NCI-H69 (cell line): Measurements from ENCODE around the gene ITPK1.

Experiments
- DNase-seq: peaks from one replicate; lab custom pipeline; 2025; lab: John Stamatoyannopoulos, UW

ITPK1 gene

DNA sequence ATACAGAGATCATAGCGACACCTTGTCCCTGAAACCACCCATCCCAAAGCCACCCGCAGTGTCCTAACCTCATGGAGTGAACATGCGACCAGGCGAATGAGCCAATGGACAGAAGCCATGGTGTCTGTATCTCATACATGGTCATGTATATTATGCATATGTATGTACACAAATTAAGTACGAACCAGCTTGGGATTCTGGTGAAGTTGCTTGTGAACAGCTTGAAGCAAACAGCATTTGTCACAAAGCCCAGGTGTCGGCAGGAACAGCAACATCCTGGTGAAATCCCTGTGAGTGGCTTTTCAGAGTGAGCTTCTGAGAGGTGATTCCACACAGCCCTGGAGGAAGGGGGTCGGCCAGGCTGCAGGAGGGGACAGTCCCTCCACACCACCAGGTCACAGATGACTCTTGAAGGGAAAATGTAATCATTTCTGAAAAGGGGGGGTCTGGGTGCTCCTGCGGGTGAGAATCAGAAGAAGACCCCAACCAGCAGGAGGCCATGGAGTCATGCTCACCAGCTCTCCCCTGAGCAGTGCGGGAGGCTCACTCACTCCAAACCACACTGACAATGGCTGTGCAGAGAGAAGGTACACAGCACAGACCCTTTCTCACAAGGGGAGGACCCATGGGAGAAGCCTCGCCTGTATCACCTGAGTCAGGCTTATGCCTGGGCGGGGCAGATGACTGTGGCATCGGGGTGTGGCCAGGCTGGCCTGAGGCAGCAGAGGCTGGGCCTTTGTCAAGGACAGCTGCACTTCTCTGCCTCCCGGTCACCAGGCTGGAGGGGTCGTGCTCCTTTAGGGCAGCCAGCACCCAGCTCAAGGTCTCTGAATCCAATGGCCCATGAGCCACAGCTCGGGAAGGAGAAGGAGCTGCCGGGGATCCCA is 178.4 kb downstream of the ITPK1 start:
- DNase-seq, result peak; percentile 82

DNA sequence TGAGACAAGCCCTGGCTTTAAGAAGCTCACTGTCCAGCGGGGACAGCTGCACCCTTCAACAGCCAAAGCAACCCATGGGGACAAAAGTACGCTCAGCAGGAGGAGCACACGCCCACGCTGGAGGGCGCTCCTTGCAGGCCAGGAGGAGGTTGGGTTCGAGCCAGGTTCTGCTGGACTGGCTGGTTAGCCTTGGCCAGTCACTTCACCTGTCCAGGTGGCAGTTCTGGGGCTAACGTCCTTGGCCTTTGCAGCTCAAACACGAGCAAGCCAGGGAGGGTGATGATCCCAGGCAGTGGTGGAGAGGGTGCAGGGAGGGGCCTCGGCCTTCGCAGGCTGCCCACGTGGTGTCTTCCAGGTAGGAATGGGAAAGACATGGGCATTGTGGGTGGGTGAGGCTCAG is 179.6 kb downstream of the ITPK1 start:
- DNase-seq, result no peak

DNA sequence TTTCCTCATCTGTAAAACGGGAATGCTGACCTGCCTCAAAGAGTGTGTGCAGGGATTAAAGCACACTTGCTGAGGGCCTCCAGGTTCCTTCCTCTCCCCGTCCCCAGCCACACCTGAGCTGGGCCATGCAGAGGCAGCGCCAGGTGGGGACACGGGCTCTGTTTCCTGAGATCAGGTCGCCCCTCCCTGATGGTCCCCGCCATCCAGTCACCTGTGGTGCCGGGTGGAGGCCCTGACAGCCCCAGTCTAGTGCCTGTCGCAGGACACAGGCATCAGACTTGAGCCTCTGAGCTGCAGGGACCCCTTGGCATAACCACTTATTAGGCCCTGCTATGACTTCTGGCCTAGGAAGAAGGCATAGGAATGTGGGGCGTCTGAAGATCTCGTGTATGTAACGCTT is 180.3 kb downstream of the ITPK1 start:
- no peak for DNase-seq

DNA sequence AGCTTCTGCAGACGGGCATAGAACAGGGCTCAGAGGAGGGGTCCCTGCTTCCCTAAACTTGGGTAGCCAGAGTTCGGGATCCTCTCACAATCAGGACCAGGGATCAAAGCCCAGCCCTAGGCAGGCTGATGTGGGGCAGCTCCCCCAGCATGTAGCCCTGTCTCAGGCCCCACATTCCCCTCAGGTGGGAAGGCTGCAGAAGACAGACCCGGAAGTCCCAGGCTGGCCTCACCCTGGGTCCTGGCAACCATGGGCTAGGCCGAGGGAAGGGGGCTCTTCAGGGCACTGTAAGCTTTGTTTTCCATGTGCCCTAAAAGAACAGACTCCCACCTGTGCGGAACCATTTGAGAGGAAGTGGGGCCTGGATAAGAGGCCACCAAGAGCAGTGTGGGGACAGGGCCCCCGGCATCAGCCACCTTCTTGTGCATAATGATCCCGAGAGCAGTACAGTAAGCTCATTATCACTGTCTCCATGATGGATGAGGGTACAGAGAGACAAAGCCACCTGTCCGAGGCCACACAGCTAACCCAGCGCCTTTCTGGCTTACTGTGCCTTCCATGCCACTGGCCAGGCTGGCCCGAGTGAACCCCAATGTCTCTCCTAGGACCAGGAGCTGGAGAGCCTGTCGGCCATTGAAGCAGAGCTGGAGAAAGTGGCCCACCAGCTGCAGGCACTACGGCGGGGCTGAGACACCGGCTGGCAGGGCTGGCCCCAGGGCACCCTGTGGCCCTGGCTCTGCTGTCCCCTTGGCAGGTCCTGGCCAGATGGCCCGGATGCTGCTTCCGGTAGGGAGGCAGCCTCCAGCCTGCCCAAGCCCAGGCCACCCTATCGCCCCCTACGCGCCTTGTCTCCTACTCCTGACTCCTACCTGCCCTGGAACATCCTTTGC is 181.3 kb downstream of the ITPK1 start:
- DNase-seq, result no peak

DNA sequence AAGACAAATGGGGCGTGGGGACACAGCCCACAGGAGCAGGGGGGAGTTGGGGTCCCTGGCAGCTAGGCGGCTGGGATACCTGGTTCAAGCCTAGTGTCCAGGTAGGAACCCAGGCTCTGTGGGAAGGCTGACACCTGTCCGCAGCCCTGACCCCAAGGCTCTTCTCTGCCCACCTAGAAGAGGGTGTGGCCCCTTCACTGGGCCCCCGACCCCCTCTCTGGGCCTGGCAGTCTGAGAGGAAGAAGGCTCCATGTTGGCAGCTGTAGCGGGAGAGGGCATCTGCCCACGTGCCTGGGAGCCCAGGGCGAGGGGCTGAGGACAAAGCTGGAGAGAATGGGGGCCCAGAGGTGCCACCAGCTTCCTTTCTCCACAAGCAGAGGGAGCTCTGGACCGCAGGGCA is 182.2 kb downstream of the ITPK1 start:
- no peak for DNase-seq

DNA sequence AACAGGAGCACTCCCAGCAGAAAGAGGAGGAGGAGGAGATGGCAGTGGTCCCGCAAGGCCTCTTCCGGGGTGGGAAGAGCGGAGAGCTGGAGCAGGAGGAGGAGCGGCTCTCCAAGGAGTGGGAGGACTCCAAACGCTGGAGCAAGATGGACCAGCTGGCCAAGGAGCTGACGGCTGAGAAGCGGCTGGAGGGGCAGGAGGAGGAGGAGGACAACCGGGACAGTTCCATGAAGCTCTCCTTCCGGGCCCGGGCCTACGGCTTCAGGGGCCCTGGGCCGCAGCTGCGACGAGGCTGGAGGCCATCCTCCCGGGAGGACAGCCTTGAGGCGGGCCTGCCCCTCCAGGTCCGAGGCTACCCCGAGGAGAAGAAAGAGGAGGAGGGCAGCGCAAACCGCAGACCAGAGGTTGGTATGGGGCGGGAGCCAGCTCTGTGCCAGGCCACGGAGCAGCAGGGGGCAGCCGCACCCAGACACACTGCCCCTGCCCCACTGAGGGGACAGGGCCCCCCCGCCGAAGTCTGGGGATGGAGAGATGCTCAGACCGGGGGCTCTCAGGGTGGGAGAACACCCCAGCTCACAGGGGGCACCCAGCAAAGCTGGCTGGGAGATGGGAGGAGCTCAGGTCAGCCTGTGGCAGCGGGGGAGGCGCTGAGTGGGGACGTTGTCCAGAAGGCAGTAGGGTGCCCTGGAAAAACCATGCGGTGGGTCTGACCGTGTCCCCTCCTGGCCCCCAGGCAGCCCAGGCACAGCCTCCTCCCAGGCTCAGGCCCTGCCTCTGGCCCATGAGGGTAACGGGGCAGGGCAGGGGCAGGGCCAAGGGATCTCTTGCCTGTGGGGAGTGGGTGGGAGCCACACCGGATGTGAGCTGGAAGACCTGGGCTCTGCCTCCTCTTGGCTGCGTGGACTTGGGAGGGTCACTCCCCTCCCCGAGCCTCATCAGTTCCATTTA is 183.0 kb downstream of the ITPK1 start:
- no peak for DNase-seq

DNA sequence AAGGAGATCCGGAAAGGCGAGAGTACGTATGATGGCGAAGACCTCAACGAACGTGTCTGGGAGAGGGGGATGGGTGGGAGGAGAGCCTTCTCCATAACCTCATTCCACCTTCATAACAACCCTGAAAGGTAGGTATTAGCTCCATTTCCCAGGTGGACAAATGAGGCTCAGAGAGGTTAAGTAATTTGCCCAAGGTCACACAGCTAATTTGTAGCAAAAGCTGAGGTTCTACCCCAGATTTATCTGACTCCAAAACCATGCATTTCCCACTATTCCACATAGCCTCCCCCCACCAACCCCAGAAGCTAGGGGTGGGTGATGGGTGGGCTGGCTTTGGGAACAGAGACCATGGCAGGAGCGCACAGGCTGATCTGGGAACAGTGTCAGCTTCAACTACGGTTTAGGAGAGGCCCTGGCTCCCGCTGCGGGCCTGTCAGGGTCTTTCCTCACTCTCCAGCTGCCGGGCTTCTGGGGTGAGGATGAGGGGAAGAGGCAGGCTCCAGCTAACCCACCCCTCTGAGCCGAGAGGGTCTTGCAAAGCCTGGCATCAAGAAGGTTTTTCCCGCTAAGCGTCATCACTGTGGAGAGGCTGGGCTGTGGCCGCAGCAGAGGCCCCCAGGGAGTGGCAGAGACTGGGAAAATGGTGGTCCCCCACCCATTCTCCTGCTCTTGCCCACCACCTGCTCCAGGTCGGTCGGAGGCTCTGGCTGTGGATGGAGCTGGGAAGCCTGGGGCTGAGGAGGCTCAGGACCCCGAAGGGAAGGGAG is 183.9 kb downstream of the ITPK1 start:
- DNase-seq, result no peak

DNA sequence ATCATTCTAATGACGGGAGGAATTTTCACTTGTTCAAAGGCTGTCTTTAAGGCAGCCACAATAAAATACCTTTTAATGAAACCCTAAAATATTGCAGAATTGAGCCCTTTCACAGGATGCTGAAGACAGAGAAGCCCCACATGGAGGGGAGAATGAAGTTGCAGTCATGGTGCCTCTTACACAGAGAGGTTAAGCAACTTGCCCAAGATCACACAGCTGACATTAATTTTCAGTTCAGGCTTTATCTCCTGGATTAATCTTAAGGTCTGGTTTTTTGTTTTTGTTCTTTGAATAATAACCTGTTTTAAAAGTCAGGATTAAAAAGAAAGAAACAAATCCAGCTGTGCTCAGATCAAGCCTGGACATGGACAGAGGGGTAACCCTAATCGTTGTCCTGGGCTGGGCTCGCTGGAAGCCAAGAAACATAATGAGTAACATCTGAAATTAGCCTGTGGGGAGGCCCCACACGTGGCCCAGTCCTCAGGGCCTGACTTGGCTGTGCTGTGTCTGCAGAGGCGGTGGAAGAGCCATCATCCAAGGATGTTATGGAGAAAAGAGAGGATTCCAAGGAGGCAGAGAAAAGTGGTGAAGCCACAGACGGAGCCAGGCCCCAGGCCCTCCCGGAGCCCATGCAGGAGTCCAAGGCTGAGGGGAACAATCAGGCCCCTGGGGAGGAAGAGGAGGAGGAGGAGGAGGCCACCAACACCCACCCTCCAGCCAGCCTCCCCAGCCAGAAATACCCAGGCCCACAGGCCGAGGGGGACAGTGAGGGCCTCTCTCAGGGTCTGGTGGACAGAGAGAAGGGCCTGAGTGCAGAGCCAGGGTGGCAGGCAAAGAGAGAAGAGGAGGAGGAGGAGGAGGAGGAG is 184.8 kb downstream of the ITPK1 start:
- no peak for DNase-seq

DNA sequence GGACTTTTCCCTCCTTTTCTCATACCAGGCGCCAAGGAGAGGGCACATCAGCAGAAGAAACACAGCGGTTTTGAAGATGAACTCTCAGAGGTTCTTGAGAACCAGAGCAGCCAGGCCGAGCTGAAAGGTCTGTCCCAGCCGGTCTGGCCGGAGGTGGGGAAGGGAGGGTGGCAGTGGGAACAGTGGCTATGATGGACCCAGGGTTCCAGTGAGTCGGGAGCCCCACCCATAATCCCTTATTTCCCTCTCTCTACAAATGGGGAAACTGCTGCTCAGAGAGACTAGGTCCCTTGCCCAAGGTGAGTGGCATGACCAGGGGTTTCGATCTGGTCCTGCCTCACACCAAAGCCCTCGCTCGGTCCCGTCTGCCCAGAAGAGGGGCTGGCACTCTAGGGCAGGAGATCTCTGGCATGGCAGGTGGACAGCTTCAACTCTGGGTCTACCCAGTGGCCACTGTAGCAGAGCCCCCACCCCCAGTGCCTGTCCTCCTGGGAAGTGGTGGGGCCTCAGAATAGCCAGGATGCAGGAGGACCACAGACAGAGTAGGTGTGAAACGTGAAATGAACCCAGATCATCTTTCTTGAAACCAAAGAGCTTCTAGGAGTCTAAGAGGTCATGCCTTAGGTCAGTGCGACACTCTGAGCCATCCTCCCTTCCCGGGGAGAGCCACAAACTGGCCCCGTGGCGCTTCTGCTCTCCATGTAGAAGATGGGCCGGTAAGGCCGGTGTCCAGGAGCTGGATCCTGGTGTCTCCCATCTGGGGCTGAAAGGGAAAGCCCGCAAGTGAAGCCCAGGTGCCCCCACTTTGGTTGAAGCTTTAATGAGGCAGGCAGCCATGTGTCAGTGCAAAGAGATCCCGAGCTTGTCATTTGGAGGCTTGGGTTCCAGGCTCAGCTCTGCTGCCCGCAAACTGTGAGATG is 185.8 kb downstream of the ITPK1 start:
- no peak for DNase-seq

DNA sequence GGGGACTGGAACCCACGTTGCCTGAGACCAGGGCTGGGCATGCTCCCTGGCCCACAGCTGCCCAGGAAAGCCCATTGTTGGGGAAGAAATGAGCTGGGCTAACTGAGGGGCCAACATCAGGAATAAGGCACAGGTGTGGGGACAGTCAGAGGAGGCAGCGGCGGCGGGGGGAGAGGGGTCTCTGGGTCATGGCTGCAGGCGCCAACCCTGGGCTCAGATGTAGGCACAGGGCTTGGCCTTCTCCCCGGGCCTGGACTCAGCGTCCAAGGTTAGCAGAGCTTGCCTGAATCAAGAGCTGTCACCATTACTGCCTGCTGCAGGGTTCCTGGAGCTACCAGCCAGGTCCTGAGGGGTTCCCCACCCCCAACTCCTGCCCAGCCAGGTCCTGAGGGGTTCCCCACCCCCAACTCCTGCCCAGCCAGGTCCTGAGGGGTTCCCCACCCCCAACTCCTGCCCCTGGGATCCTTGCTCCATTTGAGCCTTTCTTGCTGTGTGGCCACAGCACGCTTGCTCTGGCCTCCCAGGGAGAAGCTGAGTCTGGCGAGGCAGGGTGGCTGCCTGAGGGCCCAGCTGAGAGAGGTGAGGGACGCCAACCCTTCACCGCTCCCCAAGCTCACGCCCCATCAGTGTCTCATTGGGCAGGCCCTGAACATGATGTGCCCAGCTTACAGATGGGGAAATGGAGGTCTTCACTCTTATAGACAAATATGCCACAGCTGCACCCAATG is 186.6 kb downstream of the ITPK1 start:
- no peak for DNase-seq

DNA sequence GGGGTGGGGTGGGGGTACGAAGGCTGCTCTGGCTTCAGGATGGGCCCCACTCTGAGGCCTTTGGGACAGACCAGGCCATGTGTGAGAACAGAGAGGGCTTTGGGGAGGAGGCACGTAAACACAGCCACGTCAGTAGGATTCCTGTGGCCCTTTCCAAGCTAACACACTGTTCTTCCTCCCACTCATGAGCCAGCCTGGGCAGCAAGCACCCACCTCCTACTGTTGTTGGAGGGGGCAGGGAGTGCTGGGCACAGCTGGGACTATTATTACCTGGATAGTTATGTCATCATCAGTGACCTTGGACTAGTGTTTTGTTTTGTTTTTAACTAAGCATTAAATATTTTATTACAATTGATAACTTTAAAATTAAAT is 187.5 kb downstream of the ITPK1 start:
- no peak for DNase-seq

DNA sequence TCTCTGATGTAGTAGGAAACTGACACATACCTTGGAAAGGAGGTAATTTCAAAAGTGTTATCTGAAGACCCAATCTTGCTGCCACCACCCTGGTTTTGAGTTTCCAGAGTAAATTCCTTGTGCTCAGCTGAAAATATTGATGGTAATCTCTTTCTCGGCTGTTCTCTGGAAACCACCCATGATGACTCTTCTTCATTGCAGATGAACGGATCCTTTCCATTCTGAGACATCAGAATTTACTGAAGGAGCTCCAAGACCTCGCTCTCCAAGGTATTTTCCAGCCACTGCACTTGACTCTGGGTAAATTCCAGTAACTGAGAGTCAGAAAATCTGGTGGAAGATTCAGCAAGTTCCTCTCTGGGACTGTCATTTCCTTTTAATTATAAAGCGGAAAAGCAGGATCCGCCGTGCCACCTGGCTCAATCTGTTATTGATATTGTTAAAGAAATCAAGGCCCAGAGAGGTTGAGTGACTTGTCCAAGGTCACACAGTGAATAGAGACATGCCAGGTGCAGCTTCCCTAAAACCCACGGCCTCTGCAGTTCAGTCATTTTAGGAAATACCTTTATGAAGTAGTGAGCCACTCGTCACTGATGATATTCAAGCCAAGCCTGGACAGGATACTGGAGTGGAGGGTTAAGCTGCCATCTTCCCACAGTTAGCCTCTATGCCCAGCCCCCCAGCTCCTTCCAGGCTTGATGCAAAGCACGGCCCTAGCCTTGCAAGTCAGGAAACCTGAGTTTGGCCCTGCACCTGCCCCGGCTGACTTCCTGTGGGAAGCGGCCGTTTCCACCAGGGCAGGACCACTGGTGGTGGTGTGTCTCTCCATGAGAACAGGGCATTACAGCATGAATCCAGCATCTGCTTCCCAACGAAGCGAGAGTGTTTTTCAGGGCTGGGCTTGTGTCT is 188.1 kb downstream of the ITPK1 start:
- no peak for DNase-seq

DNA sequence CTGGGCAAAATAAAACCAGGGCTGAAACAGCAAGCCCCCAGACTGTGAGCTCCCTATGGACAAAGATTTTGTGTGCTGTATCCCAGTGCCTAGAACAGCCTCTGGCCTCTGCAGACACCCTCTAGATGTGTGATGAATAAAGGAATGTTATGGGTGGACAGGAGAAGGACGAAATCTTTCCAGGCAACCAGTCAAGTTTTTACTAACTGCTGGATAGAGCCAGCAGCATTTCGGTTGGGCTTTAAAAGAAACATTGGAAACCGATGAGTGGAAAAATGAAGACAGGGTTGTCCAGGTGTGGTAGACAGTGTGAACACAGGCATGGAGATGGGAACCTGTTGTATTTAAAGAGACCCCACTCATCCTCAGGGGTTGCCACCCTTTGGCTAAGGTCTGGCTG is 188.8 kb downstream of the ITPK1 start:
- DNase-seq, result no peak

DNA sequence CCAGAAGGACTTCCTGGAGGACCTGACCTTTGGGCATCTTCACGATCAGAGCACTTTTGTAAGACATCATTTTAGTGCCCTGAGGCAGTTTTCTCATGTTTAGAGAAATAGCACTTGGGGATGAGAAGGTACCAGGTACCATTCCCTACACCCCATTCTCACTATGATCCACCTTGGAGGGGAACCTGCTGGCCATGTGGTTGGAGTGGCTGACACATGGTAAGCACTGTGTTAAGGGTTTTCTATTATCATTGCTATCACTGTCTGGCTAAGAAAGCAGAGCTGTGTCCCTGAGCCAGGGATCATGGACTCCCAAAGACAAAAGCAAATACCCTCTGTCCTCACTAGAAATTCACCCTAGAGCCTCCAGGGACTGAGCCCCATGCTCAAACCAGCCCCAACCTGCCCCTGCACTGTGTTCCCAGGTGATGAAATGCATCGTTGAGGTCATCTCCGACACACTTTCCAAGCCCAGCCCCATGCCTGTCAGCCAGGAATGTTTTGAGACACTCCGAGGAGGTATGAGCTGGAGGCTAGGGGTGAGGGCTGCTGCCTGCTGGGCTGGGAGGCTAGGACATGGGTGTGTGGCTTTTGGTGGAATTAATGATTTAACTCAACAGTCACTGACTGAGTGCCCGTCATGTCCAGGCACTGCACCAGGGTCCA is 189.4 kb downstream of the ITPK1 start:
- no peak for DNase-seq

DNA sequence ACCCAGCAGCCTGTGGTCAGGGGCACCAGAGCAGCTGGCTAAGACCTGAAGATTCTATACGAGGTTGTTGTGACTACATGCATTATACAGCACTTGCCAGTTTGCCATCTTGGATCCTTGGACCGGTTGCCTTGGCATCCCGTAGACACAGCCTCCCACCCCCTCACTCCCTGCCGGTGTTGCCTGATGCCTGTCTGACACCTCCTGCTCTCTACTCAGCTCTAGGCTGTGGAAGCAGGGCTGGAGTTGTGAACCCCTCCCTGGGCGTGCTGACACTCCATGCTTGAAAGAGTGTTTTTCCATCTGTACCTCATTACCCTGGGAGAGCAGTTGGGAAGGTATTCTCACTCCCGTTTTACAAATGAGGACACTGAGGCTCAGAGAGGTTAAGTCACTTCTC is 190.3 kb downstream of the ITPK1 start:
- DNase-seq, result no peak

DNA sequence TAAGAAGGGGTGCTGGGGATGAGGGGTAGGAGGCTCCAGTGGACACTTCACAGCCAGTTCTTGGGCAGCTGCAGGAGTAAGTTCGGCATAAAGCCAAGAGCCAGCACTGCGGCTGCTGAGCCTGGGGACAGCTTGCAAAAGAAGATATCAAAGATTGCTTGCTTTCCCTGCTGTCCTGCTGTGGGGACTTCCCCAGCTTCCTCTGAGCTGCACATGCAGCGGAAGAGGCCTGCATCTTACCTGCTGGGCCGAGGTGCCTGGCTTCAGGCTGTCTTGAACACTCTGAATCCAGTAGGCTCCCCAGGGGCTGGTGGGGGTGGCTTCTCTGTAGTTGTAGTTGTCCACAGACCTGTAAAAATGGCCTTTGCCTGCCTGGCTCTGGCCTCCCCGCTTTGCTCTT is 191.5 kb downstream of the ITPK1 start:
- peak; percentile 93 for DNase-seq

DNA sequence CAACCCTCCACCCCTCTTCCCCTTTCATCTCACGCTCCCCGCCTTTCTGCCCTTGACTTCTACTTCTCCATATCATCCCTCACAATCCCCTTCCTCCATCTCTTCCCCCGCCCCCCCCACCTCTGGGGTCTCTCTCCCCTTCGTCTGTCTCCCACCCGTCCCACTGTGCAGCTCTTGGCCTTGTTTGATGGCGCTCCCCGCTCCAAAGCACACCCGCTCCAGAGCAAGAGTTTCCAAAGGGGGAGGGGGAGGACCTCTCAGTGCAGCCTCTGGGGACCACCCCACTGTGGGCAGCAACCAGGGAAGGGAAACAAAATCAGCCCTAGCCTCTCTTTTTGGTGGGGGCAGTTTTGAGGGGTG is 192.0 kb downstream of the ITPK1 start:
- peak; percentile 63 for DNase-seq
